Measurements from ENCODE around the gene LHPP.

DNA sequence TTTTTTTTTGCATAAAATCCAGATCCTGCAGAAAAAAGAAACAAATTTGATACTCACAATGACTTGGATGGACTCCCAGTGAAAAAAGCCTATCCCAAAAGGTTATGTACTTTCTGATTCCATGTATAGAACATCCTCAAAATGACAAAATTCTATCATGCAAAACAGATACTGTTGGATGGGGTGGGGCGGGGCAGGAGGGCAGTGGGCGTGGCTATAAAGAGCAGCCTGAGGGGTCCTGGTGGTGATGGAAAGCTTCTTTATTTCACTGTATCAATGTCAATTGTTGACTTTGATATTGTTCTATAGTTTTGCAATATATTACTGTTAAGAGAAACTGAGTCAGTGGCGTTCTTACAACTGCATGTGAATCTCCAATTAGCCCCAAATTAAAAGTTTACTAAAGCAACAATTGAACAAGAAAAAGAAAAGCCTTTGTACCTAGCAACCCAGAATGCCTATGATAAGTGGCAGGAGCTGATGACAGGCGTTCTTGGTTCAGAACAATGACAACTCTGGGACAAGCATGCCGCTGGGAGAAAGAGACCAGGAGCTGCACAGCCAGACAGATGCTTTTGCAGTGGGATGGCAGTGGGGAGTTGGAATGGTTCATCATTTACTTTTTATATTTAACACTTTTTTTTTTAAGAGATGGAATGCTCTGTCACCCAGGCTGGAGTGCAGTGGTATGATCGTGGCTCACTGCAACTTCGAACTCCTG is 101.9 kb downstream of the LHPP start:
- no peak for TF ChIP-seq CTCF (IDR thresholded peaks at IDR 0.05)
- no peak for TF ChIP-seq POLR2AphosphoS5 (IDR thresholded peaks at IDR 0.05)
